ENCODE measurements around the gene RBM20. TPM values are rescaled to one million over a fixed set of nuclear protein-coding genes. Genes with fewer than 3 reads are reported as not detected.

The RBM20 gene
- total and polyA plus RNA-seq, 10 of the 15 experiments (the other 5 are each of a cell fraction or from before 2014, with no cell fraction given) = 0.04 to 0.26 (median 0.15) TPM

DNA sequence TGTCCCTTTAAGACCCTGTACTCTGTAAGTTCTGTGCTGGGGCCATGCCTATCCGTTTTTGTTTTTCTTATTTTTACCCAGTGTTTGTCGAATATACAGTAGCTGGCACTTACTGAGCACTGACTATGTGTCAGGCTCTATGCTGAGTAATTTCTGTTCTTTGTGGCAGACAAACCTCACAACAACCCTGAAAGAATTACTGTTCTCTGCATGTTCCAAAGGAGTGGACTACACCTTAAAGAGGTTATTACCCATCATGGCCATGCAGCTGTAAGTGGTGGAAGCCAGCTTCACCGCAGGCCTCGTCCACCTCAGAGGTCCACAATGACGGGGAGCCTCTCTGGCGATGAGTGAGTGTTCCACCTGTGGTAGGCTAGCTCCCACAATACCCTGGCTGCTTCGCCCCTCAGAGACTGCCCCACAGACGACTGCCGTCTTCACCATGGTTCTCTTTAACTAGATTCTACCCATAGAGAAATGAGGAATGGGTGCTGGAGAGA, 30.1 kb upstream of the RBM20 start:
- RAD21 ChIA-PET (ENCODE audit: unreplicated experiment) = interaction anchor here (0.5 to 1.4 kb wide), 8 partner anchors 13 to 341 kb away, joined by 3 to 7 read pairs (median 4); partner anchors contain the start of gene PDCD4
- POLR2A ChIA-PET = interaction anchor here (0.6 to 1.7 kb wide), 4 partner anchors 58 to 1859 kb away, joined by 3 to 6 read pairs (median 4); no protein-coding TSS in a partner anchor
- BruUV-seq (replicated peaks) = no TSS peak
- TF ChIP-seq CBX5 (IDR thresholded peaks at IDR 0.05; ENCODE audit: low read depth) = 0 out of 2 replicates have a peak, but pooled peaks have one; percentile 50
- 0 out of 2 replicates have a peak, but pooled peaks have one; percentile 29 for TF ChIP-seq MTA2 (IDR thresholded peaks at IDR 0.05; ENCODE audit: low read depth)
- 0 out of 2 replicates have a peak, but pooled peaks have one; percentile 11 for TF ChIP-seq NKRF (conservative IDR thresholded peaks at IDR 0.05)
- TF ChIP-seq MTA3 (IDR thresholded peaks at IDR 0.05; ENCODE audit: borderline replicate concordance, low read length) = peak; percentile 37; the same call in 1 of the 2 replicates
- 0 out of 2 replicates have a peak, but pooled peaks have one; percentile 9 for TF ChIP-seq RAD21 (IDR thresholded peaks at IDR 0.05; ENCODE audit: insufficient read depth, low read depth, low read length)
- TF ChIP-seq BCL3 (IDR thresholded peaks at IDR 0.05; ENCODE audit: borderline replicate concordance, insufficient read depth, low read depth, low read length, poor library complexity, severe bottlenecking) = peak; percentile 29
- TF ChIP-seq SMC3 (IDR thresholded peaks at IDR 0.05; ENCODE audit: borderline replicate concordance, low read length) = no peak
- peak; percentile 57; the same call in 1 of the 2 replicates for TF ChIP-seq JUND (IDR thresholded peaks at IDR 0.05; ENCODE audit: low read depth, low read length)
- peak in 1 of 2 experiments; percentile 13; a peak in 1 of 4 replicates for TF ChIP-seq BHLHE40 (IDR thresholded peaks at IDR 0.05; ENCODE audit: borderline replicate concordance in 1 of 2, low read depth in 2 of 2, low read length in 1 of 2)
- peak; percentile 74; the same call in 1 of the 2 replicates for TF ChIP-seq IRF4 (IDR thresholded peaks at IDR 0.05; ENCODE audit: low read depth, low read length)
- peak; percentile 50; the same call in 1 of the 2 replicates for TF ChIP-seq BCL11A (IDR thresholded peaks at IDR 0.05; ENCODE audit: low read depth, low read length)
- TF ChIP-seq TCF12 (IDR thresholded peaks at IDR 0.05; ENCODE audit: low read depth, low read length) = peak; percentile 59; the same call in 1 of the 2 replicates
- TF ChIP-seq MEF2A (IDR thresholded peaks at IDR 0.05; ENCODE audit: insufficient read depth, low read depth, low read length) = 0 out of 2 replicates have a peak, but pooled peaks have one; percentile 15
- TF ChIP-seq DPF2 (IDR thresholded peaks at IDR 0.05) = peak; percentile 59
- TF ChIP-seq CREM (IDR thresholded peaks at IDR 0.05; ENCODE audit: low read depth) = peak; percentile 51; the same call in 1 of the 2 replicates
- TF ChIP-seq, protein P1, sequence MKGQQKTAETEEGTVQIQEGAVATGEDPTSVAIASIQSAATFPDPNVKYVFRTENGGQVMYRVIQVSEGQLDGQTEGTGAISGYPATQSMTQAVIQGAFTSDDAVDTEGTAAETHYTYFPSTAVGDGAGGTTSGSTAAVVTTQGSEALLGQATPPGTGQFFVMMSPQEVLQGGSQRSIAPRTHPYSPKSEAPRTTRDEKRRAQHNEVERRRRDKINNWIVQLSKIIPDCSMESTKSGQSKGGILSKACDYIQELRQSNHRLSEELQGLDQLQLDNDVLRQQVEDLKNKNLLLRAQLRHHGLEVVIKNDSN (IDR thresholded peaks at IDR 0.05; ENCODE audit: borderline replicate concordance, extremely low read length, insufficient read depth, low read depth, low read length) = no peak
- TF ChIP-seq IKZF1 (conservative IDR thresholded peaks at IDR 0.05) = 0 out of 2 replicates have a peak, but pooled peaks have one; percentile 10
- TF ChIP-seq NR2F1 (conservative IDR thresholded peaks at IDR 0.05) = peak; percentile 37; the same call in 1 of the 2 replicates
- TF ChIP-seq NR2C1 (IDR thresholded peaks at IDR 0.05) = no peak

More for the DNA sequence above, 30.1 kb upstream of the RBM20 start:
- Histone ChIP-seq H4K20me1 (ENCODE audit: control insufficient read depth, insufficient read depth) (no peaks in the 10 kb centered on the region), H3K27me3 (replicated peaks in 1 of 2; ENCODE audit: control insufficient read depth in 2 of 2, insufficient read depth in 2 of 2, low read length in 1 of 2) (no peaks in the 10 kb centered on the region), H3K4me1 (ENCODE audit: control insufficient read depth, insufficient read depth, low read length) (peaks cover 33% of the 10 kb centered on the region), H3K36me3 (ENCODE audit: control insufficient read depth in 2 of 2, insufficient read depth in 2 of 2, low read length in 1 of 2) (no peaks in the 10 kb centered on the region), H3K4me2 (ENCODE audit: control insufficient read depth, insufficient read depth) (peak overlapping the region; percentile 58), H3K9me3 (replicated peaks; ENCODE audit: control insufficient read depth, insufficient read depth, low read length) (no peaks in the 10 kb centered on the region; the same call in 2 of the 3 replicates), H2AFZ (ENCODE audit: control insufficient read depth, low read depth, low read length) (peak overlapping the region; percentile 77; the same call in 1 of the 2 replicates), H3K9ac (ENCODE audit: control insufficient read depth, insufficient read depth, low read length) (no peak overlapping the region), H3K27ac (ENCODE audit: control insufficient read depth, insufficient read depth) (peak overlapping the region; percentile 44; the same call in 1 of the 2 replicates), H3K79me2 (ENCODE audit: control insufficient read depth, insufficient read depth, low read length) (no peaks in the 10 kb centered on the region), H3K4me3 (no peak overlapping the region)
- peak; percentile 71 for ATAC-seq
- CTCF ChIA-PET = interaction anchor here (1.0 to 8.0 kb wide), 6 partner anchors 8 to 309 kb away, joined by 3 to 141 read pairs (median 4); partner anchors contain the start of gene SMNDC1
- peak; percentile 61 for DNase-seq (ENCODE audit: low read depth, low spot score)
- in situ Hi-C loops (cut with MboI) (loop anchor here (25.0 kb wide), 1 partner anchor 1523 kb away; no protein-coding TSS in a partner anchor), intact Hi-C loops (cut with micrococcal nuclease; ENCODE audit: unreplicated experiment) (loop anchor here (1.0 to 10.0 kb wide), 4 partner anchors 132 to 401 kb away; no protein-coding TSS in a partner anchor)
- FAIRE-seq = no peak
- WGBS (ENCODE audit: insufficient coverage, insufficient replicate concordance, low lambda C conversion rate, missing lambda C conversion rate) = 20% methylated on average over 9 of the region's 9 CpGs
- SMC1A ChIA-PET (ENCODE audit: uncharacterized antibody, unreplicated experiment) = interaction anchor here (0.7 to 6.9 kb wide), 16 partner anchors 11 to 304 kb away, joined by 3 to 98 read pairs (median 4); no protein-coding TSS in a partner anchor

All from GM12878 (cell line).